ENCODE measurements around the gene CENPV.
A peak's percentile ranks its signal among the peaks of the same experiment; 100 is the strongest.
"Not testable (repeated sequence)": the region's sequence is repeated elsewhere in the genome, so short reads cannot be mapped to it uniquely, and the experiment has no call there.

Gene CENPV

GRCh38 chr17:16353317-16354174 lies at the start of gene CENPV:
Gene CENPV, minus strand, starts transcription at chr17:16353469. Its CDS starts 33 bp downstream, at chr17:16353436.
- DNase-seq, result peak; percentile 5

DNA sequence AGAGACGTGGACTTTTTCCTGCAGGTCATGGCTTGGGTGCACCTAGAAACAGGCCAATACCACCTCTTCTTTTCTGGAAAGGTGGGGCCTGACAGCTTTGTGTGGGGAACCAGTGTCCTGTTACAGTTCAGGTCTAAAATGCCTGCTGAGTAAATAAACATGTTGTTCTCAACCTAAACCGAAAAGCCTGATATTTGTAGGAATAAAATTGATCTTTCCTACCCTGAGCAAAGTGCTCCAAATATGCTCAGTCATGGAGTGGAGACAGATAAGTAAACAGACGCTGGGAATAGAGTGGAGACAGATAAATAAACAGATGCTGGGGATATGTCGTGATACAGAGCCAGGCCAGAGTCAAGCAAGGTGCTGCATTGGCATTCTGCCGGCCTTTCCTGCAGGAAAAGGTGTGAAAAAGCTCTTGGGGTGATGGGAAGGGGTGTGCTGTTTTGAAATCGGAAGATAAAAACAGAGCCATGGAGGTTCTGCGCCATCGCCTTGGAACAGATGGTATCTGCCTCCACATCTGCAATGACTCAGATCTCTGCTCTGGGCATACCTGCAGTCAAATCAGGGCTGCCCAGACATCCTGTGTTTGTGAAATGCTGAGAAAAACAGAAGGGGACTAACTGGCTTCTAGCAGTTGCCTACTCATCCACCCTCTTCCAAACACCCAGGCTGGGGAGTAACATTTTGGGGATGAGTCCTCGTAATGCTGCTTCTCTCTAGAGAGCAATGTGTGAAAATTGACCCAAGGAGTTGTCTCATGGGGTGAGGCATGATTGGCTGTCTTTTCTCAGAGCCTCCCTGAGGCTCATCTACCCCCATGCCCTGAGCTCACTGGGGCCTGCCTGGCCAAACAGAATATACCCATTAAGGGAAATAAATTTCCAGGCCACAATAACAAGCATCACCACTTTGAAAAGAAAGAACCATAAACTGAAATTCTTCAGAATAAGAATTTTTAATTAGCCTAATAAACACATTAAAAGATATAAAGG lies 45.3 kb upstream of the CENPV start:
- DNase-seq, result peak; percentile 8

- DNase-seq, result not testable (repeated sequence)
These were observed 43.4 kb upstream of the CENPV start for GRCh38 chr17:16396693-16397092.

- not testable (repeated sequence) for DNase-seq
These were observed 42.6 kb upstream of the CENPV start for GRCh38 chr17:16395887-16396286.

GRCh38 chr17:16392491-16392890 lies 39.2 kb upstream of the CENPV start:
- DNase-seq, result not testable (repeated sequence)

- DNase-seq, result no peak
These were observed 38.2 kb upstream of the CENPV start for GRCh38 chr17:16391451-16391850.

- not testable (repeated sequence) for DNase-seq
These were observed 32.8 kb upstream of the CENPV start for GRCh38 chr17:16386126-16386507.

DNA sequence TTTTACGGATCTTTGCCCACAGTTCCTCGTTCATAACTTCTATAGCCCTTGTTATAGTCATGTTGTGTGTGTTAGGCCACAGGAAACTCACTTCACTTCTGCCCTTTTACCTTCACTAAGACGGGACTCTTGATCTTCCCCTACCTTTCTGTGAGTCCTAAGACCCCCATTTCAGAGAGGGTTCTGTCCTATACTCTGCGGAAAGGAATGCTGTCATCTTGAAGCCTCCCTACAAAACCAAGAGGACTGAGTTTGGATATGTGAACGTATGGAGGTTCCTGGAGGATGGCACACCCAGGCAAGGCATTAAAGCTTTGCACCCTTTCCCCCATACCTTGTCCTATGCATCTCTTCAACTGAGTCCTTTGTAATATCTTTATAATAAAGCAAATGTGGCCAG lies 31.3 kb upstream of the CENPV start:
- DNase-seq, result no peak

- no peak for DNase-seq
These were observed 30.6 kb upstream of the CENPV start for GRCh38 chr17:16383772-16384287.

DNA sequence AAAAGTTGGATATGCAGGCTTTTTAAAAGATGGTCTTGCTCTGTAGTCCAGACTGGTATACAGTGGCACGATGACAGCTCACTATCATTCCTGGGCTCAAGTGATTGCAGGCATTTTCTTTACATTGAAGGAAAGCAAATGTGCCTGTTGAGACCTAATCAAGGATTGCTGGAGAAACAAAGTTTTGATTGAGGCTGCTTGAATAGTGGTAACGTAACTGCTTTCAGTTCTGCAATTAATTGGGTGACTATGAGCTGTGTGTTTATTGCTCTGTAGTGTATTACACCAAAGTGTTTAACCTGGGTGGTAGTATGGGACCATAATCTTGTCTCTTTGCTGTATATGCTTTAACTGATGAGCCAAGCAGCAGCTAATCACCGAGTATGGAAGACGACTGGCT lies 29.9 kb upstream of the CENPV start:
- no peak for DNase-seq

DNA sequence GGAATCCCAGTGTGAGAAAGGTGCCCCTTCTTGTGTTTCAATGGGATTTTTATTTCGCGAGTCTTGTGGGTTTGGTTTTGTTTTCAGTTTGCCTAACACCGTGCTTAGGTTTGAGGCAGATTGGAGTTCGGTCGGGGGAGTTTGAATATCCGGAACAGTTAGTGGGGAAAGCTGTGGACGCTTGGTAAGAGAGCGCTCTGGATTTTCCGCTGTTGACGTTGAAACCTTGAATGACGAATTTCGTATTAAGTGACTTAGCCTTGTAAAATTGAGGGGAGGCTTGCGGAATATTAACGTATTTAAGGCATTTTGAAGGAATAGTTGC lies 28.2 kb upstream of the CENPV start:
- no peak for DNase-seq

DNA sequence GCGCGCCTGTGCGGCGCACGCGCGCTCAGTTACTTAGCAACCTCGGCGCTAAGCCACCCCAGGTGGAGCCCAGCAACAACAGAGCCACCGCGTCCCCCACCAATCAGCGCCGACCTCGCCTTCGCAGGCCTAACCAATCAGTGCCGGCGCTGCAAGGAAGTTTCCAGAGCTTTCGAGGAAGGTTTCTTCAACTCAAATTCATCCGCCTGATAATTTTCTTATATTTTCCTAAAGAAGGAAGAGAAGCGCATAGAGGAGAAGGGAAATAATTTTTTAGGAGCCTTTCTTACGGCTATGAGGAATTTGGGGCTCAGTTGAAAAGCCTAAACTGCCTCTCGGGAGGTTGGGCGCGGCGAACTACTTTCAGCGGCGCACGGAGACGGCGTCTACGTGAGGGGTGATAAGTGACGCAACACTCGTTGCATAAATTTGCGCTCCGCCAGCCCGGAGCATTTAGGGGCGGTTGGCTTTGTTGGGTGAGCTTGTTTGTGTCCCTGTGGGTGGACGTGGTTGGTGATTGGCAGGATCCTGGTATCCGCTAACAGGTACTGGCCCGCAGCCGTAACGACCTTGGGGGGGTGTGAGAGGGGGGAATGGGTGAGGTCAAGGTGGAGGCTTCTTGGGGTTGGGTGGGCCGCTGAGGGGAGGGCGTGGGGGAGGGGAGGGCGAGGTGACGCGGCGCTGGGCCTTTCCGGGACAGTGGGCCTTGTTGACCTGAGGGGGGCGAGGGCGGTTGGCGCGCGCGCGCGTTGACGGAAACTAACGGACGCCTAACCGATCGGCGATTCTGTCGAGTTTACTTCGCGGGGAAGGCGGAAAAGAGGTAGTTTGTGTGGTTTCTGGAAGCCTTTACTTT lies 27.6 kb upstream of the CENPV start, which contains the start of gene UBB:
UBB (plus strand) TSS at position 452 of the 856 bp plus-strand sequence. CDS start 817 bp downstream, outside the sequence.
- DNase-seq, result peak; percentile 74

DNA sequence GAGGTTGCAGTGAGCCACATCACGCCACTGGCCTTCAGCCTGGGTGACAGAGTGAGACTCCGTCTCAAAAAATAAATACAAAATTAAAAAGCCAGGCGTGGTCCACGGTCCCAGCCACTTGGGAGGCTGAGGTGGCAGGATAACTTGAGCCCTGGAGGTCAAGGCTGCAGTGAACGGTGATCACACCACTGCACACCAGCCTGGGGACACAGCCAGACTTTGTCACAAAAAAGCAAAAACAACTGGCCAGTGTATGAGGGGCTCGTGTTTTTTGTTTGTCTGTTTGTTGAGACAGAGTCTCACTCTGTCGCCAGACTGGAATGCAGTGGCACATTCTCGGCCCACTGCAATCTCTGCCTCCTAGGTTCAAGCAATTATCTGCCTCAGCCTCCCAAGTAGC lies 26.4 kb upstream of the CENPV start:
- DNase-seq, result no peak

DNA sequence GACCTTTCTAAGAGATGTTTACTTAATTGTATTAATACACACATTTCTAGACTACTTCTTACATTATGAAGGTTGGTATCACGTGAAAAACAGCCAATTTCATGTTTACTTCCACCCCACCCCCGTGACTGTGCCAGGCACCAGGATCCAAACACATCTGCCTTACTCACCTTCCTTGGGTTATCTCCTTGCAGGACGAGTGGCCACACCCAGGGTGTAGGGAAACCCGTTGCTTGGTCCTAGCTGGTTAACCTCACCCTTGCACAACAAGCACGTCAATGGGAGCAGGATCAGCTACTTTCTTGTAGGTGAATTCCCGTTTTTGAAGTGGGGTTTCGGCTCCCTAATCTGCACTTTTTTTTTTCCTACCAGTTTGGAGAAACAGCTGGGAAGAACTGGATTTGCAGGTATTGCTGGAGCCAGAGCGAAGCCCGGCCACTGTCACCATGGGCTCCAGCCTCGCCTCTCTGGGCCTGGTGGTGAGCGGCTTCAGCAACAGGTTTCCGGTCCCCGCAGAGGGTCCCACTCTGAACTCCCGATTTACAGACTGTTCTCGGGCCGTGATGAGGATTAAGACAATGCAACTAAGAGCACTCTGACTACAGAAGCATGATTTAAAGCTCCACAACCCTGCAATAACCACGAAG lies 25.5 kb upstream of the CENPV start:
- no peak for DNase-seq

DNA sequence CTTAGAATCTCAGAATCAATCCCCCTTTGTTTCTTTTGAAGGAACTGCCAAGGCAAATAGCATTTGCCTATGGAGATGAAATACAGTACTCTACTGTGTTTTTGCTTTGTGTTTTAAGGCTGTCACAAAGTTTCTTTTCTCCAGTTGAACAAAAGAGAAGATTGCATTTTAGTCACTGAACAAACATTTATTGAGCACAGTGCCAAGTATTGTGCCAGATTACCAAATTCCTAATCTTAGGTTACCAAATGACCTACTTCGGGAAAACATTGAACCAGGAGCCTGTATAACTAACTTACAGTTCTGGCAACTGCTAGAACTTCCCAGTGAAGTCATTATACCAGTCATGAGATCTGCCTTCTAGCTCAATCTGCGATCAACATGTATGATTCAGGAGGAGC lies 24.7 kb upstream of the CENPV start:
- no peak for DNase-seq

GRCh38 chr17:16374146-16374938 lies 21.1 kb upstream of the CENPV start:
- no peak for DNase-seq

- DNase-seq, result no peak
These were observed 18.5 kb upstream of the CENPV start for GRCh38 chr17:16371742-16372141.

DNA sequence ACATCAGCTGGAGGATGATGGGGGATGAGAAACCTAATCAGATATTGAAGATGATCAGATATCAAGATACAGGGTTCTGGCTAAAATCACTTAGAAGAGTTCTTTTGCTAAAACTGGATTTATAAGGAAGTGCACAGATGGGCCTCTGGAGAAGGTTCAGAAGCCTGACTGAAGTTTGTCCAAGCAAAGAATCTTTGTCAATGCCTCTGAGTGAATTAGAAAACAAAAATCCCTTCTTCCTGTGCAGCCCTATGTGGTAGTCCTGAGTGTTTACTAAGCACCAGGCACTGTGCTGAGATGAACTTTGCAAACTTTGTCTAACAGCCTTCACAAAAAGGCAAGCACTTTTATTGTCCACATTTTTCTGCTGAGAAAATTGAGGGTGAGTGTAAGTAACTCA lies 11.4 kb upstream of the CENPV start:
- DNase-seq, result no peak

DNA sequence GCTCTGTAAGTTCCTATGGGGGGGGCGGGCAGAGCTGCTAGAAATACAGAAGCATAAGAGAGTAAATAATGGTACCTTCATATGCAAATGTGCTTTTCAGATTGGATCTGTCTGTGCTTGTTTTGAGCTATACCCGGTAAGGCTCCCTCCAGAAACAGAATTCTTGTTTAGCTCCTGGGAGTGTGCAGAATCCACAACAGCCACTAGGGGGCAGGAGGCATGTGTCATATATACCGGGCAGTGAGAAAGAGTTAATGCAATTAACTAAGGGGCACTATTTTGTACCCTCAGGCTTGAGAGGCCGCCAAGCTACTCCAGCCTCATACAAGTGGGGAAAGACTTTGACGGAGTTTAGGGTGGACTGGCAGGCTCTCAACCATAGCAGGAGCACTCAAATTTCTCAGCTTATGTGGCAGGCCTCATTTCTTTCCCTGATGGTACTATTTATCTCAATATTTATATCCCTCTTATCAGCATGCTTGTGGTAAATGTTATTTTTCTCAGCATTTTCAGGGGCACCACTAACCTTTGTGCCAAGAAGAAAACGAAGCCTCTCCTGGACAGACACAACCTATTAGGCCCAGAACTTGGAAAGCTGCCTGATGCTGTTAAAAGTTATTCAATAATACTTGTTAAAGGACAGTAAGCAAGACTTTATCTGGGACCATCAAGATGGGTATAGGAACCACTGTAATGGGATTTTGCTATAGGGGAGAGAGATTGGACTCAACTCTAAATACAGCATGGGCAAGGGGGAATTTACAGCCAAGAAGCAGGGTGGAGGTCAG lies 10.7 kb upstream of the CENPV start:
- DNase-seq, result peak; percentile 34

- DNase-seq, result no peak
These were observed 8.6 kb upstream of the CENPV start for GRCh38 chr17:16361874-16362273.
